ENCODE results near the gene METTL13.

DNA sequence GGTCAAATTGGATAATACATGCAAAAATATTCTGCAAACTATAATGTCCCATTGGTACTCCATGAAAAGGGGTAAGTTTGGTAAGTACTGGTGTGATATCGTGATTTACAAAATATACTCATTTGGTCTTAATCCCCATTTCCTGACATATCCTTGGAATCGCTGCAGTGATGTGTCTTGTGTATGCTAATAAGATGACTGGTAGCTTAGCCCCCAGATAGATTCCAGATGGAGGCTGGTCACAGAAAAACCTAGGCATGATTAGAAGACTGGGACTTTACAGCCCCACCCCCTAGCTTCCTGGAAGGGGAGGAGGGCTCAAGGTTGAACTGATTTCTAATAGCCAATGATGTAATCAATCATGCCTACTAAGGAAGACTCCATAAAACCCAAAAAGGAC is 42.5 kb upstream of the METTL13 start:
- TF ChIP-seq, protein P1, sequence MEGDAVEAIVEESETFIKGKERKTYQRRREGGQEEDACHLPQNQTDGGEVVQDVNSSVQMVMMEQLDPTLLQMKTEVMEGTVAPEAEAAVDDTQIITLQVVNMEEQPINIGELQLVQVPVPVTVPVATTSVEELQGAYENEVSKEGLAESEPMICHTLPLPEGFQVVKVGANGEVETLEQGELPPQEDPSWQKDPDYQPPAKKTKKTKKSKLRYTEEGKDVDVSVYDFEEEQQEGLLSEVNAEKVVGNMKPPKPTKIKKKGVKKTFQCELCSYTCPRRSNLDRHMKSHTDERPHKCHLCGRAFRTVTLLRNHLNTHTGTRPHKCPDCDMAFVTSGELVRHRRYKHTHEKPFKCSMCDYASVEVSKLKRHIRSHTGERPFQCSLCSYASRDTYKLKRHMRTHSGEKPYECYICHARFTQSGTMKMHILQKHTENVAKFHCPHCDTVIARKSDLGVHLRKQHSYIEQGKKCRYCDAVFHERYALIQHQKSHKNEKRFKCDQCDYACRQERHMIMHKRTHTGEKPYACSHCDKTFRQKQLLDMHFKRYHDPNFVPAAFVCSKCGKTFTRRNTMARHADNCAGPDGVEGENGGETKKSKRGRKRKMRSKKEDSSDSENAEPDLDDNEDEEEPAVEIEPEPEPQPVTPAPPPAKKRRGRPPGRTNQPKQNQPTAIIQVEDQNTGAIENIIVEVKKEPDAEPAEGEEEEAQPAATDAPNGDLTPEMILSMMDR (IDR thresholded peaks at IDR 0.05; ENCODE audit: insufficient read depth, low read depth, low read length): no peak
- TF ChIP-seq EZH2 (IDR thresholded peaks at IDR 0.05; ENCODE audit: insufficient read depth, low read length): no peak

Measured in astrocyte (in vitro differentiated cells and primary cell).